GM12872 (cell line): Measurements from ENCODE around the gene FBXO24.

Source experiments
- TF ChIP-seq, protein P1 (sequence below): IDR thresholded peaks from 3 replicates; pipeline ENCODE4 v1.5.1; 2011; ENCODE audit warnings: low read depth, mild to moderate bottlenecking, low read length, moderate library complexity; ENCODE audit not compliant: insufficient read depth

Gene FBXO24

DNA sequence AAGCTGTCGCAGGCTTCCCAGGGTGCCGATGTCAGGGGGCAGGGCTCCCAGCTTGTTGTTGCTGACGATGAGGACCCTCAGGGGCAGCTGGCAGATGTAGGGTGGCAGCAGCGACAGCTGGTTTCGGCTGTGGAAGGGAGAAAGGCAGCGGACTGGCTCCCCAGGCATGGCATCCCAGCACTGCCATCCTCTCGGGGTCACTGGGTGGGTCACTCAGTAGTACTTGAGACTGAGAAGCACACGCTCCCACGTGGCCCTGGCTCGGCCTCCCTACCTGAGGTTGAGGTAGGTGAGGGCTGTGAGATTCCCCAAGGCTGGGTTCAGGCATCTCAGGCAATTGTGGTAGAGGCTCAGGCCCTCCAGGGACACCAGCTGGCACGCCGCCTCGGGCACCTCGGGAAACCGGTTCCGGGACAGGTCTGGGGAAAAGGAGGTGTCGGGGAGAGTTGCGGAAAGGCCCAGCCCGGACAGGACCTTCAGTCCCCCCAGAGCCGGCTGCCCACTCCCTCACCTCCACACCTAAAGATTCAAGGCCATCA lies 4.0 kb upstream of the FBXO24 start:
- TF ChIP-seq, protein P1, sequence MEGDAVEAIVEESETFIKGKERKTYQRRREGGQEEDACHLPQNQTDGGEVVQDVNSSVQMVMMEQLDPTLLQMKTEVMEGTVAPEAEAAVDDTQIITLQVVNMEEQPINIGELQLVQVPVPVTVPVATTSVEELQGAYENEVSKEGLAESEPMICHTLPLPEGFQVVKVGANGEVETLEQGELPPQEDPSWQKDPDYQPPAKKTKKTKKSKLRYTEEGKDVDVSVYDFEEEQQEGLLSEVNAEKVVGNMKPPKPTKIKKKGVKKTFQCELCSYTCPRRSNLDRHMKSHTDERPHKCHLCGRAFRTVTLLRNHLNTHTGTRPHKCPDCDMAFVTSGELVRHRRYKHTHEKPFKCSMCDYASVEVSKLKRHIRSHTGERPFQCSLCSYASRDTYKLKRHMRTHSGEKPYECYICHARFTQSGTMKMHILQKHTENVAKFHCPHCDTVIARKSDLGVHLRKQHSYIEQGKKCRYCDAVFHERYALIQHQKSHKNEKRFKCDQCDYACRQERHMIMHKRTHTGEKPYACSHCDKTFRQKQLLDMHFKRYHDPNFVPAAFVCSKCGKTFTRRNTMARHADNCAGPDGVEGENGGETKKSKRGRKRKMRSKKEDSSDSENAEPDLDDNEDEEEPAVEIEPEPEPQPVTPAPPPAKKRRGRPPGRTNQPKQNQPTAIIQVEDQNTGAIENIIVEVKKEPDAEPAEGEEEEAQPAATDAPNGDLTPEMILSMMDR: no peak

DNA sequence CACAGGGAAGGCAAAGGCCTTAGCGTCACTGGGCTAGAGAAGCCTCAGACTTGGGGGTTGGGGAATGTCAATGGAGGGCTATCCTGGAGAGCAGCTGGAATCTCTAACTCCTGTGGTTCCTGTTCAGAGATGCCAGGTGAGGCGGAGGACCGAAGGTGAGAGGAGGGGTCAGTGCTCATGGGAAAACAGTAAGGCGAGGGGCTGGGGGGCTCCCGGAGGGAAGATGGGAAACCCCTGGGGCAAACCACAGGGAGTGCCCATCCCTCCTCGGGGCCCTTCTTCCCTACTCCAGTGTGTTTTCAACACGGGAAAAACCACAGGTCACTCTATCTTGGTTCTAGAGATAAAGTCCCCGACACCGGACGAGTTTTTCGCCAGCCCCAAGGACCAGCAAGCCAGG lies 3.5 kb upstream of the FBXO24 start:
- TF ChIP-seq, protein P1: no peak

DNA sequence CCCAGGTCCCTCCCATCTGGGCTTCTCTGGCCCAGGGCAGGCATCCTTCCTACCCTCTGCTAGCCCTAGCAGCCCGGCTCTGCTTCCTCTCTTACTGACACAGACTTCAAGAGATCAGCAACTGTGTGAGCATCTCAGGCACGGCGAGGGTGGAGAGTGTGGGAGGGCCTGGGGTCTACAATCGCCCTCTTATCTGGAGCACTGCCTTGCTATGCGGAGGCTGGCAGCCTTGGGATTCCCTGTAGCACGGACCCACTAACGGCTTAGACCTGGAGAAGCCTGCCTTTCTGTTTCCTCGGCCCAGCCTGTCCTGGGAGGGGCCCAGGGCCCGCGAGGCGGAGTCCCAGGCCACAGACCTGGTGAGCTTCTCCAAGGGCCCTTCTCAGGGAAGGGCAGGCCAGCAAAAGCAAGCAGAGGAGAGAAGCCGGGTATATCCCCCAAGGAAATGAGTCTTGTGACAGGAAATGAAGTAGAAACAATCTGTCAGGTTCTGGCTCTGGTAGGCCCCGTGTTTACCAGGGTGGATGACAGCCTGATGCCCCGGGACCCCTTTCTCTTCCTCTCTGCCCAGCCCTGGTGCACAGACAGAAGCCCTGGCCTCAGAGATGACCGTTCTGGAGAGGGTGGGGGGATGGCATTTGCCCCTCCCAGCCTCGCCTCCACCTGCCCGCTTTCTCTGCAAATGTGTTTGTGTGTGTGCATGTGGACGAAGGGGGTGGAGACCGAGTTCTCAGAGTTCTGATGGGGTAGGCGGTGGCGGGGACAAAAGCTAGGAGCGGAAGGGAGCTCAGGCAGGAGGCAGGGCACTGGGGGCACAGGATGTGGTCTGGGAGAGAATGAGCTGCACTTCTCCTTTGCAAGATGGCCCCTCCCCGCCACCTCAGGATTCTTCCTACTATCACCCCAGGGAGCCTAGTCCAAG lies 2.7 kb upstream of the FBXO24 start:
- TF ChIP-seq, protein P1: no peak

DNA sequence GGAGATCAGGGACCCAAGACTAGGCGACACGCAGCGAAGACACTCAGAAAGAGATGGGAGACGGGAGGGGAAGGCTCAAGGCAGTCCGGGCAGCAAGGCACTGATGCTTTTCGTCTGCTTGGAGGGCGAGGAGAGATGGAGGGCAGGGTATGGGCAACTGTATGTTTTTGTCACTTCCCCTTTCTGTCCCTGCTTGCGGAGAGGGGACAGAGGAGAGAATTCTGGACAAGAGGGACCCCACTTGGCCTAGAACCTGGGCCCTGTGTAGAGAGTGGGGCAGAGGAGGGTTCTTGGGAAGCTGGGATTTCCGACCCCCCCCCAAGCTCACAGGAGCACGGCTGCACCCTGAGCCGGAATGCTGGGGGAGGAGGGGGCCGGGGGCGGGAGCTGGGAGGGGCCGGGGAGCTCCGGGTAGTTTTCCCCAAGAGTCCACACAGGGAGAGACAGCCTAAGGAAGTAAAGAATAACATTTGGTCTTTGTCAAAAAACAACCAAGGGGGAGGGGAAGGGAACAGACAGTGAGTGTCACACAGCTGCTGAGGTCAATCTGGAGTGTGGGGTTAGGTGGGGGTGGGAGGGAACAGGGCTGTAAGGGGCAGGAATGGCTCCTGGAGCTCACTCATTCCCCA lies 2.0 kb upstream of the FBXO24 start:
- TF ChIP-seq, protein P1: no peak

DNA sequence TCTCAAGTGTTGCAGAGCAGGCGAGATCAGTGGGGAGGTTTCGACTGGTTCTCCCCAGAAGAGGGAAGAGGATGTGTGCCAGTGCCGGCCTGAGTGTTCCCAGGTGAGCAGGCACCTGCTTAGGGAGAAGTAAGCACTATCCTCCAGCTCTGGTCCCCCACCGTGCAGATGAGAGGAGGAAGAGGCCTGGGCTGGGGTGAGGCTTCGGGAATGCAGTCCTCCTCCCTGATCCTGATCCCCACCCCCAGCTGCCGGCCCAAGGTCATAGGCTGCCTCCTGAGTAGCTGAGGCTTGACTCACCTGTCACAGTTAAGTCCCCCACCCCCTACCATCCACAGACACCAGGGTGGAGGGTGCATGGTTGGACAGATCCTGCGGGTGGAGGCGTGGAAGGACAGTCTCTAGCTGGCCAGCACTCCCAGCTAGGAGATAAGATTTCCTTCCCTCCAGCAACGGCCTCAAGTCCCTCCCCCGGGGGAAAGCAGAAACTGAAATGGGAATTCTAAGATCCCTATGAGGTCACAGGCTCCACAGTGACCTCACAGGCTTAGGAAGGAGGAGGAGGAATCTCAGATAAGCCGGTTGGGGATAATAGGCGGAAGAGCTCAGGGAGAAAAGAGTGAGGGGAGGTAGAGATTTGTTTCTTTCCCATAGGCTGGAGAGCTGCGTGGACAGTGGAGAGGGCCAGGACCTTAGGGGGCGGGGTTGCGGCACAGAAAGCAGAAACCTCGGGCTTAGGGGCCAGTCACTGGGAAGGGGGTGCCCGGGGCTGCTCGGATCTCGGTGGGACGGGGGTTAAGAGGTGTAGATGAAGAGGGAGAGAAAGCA lies 1.2 kb upstream of the FBXO24 start:
- TF ChIP-seq, protein P1: no peak

DNA sequence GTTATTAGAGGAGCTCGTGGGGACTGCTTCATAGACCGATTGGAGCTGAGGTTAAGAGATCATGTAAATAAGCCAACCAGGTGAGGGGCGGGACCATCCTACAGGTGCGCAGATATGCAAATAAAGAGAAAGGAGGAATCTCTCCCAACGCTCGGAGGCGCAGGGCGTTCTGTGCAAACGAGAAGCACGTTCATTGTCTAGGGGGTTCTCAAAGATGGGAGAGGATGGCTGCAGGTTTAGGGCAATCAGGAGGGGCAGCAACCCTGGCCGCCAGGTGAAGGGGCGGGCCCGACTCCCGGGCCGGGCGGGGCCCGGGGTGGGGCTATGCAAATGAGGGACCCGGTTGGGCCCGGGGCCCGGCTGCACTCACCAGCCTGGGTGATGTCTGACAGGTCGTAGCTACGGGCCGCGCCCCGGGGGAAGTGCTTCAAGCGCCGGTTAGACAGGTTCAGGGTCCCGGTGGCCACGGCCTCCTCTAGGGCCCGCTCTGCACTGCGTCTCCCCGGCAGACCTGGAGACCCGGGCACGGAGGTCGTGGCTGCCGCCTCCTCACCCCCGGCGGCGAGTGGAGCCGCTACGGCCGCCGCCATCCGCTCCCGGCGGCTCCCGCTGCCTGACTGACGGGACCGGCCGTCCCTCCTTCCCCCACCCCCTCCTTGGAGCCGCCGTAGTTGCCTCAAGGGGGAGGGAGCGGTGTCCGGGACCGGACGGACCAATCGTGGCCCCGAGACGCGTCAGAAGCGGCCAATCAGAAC lies 440 bp upstream of the FBXO24 start, which contains the start of gene LRCH4:
TSS of gene LRCH4 (minus strand) at position 619 of the 755 bp plus-strand sequence. CDS start at position 590, 29 bp downstream.
- TF ChIP-seq, protein P1: no peak
